HG03342 (cell line): ENCODE results near the gene SRA1.
A peak's percentile ranks its signal among the peaks of the same experiment; 100 is the strongest.

Experiments
- ATAC-seq: cut with Tn5 transposase; IDR thresholded peaks from one replicate; pipeline ENCODE4 v1.9.1; 2021; ENCODE audit warnings: mild to moderate bottlenecking, moderate library complexity; ENCODE audit not compliant: unreplicated experiment

The SRA1 gene

DNA sequence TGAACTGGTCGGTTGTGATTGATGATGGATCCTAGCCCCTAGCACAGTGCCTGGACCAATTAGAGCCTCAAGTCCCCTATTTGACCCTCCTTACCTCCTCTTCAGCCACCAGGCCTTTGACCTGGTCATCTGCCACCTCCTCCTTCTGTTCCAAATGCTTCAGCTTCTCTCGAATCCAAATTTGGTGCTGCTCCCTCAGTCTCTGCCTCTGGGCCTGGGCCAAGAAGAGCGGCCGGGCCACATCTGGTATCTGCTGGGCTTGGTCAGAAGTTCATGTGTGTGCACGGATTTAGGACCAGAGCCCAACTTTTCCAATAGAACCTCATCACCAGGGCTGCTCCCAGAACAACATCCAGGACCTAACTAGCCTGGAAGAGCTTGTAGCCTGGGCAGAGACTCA, 13.8 kb upstream of the SRA1 start:
- no peak for ATAC-seq

DNA sequence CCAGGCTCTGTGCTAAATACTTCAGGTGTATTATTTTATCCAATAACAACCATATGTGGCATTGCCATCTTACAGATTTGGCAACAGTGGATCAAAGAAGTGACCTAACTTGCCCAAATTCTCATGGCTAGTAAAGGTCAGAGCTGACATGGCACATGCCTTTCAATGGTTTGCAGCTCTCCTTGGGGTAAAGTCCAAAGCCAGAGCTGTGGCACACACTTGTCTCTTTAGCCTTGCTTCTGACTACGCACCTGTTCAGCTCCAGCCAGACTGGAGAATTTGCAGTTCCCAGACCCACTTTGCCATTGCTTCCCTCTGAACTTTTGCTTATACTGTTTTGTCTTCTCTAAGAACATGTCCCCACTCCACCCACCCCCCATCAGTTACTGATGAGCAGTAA, 13.2 kb upstream of the SRA1 start:
- no peak for ATAC-seq

DNA sequence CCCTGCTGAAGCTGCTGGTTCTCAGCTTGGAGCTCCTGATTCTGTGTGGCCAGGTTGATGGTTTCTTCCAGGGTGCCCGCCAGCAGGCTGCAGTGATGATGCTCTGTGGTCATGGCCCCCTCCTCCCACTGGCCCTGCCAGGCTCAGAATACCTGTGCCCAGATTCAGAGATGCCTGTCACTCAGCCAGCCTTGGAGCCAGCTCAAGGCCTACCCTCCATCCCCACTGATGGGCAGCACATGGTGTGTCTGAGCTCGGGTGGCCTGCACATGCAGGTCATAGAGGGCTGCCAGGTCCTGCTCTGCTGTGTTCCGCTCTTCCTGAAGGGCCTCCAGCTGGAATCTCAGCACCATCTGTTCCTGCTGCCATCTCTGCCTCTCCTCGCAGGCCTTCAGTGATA, 12.8 kb upstream of the SRA1 start:
- no peak for ATAC-seq

DNA sequence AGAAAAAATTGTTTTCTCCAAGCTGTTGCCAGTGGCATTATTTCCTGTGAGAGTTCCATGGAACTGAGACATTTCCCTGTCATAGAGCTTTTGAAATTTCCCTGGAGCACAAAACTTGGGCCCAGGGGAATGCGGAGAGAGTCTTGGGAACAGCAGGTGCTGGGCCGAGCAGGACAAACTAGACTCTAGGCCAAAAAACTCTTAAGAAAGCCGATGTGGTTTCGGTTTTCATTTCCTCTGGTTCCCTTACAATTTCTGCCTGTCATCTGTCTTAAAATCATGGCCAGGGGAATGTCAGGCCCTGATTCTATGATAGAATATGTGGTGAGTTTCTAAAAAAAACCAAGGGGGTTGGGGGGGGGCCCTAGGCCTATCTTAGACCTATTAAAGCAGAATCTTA, 11.9 kb upstream of the SRA1 start:
- ATAC-seq: peak; percentile 29

DNA sequence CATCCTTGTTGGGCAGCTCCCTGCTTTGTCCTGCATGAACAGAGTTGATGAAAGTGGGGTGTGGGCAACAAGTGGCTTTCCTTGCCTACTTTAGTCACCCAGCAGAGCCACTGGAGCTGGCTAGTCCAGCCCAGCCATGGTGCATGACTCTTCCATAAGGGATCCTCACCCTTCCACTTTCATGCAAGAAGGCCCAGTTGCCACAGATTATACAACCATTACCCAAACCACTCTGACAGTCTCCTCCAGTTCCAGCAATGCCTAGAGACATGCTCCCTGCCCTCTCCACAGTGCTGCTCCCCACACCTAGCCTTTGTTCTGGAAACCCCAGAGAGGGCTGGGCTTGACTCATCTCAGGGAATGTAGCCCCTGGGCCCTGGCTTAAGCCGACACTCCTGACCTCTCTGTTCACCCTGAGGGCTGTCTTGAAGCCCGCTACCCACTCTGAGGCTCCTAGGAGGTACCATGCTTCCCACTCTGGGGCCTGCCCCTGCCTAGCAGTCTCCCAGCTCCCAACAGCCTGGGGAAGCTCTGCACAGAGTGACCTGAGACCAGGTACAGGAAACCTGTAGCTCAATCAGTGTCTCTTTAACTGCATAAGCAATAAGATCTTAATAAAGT, 11.3 kb upstream of the SRA1 start:
- no peak for ATAC-seq

DNA sequence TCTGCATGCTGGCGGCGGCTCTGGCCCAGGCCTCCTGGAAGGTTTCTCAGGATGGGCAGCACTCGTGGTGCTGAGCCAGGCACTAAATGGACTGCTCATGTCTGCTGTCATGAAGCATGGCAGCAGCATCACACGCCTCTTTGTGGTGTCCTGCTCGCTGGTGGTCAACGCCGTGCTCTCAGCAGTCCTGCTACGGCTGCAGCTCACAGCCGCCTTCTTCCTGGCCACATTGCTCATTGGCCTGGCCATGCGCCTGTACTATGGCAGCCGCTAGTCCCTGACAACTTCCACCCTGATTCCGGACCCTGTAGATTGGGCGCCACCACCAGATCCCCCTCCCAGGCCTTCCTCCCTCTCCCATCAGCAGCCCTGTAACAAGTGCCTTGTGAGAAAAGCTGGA, 10.6 kb upstream of the SRA1 start:
- no peak for ATAC-seq

DNA sequence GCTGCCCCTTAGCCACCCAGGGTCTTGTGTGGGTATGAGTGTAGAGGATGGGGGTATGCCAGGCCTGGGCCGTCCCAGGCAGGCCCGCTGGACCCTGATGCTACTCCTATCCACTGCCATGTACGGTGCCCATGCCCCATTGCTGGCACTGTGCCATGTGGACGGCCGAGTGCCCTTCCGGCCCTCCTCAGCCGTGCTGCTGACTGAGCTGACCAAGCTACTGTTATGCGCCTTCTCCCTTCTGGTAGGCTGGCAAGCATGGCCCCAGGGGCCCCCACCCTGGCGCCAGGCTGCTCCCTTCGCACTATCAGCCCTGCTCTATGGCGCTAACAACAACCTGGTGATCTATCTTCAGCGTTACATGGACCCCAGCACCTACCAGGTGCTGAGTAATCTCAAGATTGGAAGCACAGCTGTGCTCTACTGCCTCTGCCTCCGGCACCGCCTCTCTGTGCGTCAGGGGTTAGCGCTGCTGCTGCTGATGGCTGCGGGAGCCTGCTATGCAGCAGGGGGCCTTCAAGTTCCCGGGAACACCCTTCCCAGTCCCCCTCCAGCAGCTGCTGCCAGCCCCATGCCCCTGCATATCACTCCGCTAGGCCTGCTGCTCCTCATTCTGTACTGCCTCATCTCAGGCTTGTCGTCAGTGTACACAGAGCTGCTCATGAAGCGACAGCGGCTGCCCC, 10.0 kb upstream of the SRA1 start:
- no peak for ATAC-seq

DNA sequence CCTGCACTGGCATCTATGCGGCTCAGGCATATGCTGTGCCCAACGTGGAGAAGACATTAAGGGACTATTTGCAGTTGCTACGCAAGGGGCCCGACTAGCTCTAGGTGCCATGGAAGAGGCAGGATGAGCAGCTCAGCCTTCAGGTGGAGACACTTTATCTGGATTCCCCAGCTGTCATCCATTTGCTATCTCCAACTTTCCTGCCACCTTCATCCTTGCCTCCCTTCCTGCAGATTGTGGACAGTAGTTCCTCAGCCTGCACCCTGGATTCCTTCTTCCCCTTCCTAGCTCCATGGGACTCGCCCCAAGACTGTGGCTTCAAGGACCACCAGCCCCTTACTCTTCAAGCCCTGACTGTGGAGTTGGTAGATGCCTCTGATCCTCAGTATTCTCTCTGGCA, 9.4 kb upstream of the SRA1 start:
- no peak for ATAC-seq

DNA sequence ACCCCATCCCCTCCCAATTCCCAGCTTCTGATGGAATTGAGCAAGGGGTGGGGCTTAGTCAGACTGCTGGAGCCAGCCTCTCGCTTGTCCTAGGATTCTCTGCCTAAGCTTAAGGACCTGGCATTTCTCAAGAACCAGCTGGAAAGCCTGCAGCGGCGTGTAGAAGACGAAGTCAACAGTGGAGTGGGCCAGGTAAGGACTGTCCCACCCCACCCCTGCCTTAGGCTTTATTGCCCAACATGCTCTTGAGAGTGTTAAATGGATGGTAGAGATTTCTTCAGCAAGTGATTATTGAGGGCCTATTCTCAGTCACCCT, 8.5 kb upstream of the SRA1 start:
- no peak for ATAC-seq

DNA sequence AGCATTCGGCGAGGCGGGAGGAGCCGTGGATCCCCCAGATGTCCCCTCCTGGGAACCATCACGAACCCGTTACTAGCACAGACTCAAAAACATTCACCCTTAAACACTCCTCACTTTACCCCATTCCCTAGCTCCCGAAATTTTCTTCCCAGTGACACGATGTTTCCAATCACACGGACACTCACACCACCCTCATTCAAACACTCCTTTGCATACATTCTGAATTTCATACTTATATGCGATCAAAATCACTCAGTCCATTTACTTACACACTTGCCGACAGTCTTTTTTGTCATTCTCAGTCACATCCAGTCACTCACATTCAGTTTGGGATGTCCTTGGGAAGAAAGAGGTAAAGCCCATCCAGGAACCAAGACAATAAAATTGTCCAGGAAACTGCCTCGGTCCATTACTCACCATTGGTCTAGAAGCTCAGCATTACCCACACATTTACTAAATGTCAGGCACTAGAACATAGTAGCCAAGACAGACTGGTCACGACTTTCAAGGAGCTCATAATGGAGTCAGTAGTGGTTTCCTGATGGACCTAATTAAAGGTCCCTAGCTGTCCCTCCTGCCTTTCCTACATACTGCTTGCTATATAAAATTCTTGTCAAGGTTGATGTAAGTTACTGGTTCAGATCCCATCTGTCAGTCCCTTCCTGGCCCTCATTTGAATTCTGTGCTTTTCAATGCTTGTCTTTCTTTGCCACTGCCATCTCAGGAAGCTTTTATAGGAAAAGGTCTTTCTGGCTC, 7.9 kb upstream of the SRA1 start:
- ATAC-seq: no peak

DNA sequence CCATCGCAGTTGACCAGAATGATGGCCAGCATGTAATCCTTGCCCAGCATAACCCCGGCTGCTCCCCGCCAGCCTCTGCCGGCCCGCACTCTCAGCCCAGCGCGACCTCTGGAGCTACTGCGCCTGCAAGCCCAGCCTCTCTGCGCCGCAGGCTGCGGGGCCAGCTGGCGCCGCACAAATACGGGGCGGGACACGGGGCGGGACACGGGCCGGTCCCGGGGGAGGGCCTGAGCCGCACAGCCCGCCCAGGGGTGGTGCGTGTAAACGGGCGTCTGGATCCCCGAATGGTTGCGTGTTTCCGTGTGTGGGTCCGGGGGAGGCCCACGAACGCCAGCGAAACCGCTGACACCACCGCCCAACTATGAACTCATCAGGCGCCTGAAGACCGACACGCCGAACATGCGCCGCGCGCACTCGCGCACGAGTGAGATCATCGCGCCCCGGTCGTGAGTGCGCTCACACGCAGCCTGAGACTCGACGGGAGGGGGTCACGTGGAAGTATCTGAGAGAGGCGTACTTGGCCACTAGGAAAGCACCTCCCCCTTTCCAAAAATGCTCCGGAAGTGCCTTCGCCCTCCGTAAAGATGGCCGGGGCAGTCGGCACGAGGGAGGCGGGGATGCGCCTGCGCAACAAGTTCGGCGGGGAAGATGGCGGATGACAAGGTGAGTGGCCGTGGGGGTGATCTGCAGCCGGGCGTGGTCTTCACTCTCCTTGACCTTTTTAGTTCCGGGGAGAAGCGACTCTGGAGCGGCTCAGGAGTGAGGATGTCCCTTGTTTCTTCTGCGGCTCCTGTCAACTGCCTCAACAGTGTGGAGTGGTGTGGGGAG, 7.1 kb upstream of the SRA1 start, which contains the start of the genes APBB3 and SLC35A4:
Gene APBB3, minus strand, starts transcription at position 403 of the 828 bp plus-strand sequence. Its CDS starts 353 bp downstream, at position 50.
Gene SLC35A4, plus strand, starts transcription at position 633 of the 828 bp plus-strand sequence. CDS start 2,342 bp downstream, outside the sequence.
- ATAC-seq: peak; percentile 87

DNA sequence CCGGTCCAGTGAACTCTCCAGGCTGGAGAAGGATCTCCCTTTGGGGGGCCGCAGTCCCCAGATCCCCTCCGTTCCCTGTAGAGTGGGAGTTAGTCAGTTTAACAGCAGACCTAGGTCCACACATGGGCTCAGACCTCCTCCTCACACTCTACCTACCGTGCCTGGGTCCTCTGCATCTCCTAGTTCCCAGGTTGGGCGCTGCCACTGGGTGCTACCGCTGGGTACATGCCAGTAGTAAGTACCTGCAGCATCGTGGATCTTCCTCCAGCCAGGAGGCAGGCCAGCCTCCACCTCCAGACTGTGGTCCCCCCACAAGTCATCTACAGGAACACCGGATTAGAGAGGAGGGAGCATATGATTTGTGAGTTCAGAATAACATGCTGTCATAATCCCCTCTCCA, 6.3 kb upstream of the SRA1 start:
- ATAC-seq: no peak

DNA sequence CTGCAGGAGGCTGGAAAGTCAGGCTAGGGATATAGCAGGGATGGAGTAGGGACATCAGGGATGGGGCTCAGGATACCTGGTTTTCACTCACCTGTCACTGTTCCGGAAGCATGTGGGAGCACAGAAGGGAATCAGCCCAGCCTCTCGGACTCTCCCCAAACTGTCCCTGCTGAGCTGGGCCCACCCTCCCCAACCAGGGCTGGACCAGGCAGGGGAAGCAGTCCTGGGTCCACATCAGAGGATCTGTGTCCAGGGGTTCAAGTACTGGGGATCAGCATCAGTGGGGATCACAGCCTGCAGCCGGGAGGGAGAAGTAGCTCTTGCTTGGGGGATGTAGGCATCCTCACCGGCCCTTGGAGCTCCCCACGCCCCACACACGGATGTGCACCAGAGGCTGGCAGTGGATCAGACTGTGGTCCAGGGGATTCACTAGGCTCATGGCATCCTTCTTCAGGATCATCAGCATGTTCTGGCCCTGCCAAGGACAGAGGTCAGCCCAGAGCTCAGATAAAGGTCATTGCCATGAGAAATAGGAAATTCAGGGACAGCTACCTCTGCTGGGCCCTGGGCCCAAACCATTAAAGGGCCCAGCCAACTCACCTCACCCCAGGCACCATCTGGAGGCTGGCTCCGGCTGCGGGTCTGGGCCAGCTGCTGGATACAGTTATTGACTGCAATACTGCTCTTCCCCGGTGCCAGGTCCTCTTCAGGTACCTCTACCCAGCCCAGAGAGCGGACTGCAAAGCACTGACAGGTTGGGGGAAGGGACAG, 4.7 kb upstream of the SRA1 start:
- ATAC-seq: no peak

DNA sequence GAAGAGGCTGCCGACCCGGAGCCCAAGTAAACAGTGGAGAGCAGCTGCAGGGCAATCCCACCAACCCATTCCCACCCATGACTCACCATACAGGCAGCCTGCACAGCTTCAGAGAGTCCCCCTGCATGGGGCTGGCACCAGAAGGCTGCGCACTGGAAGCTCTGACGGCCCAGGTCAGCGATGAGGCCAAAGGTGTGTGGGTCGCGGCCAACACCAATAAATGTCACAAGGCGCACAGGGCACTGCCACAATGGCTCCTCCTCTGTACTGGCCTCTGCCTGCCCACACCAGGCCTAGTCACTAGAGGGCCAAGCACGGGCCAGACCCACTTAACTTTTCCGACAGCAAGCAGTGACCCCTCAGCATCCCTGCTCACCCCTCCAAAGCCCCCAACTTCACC, 3.0 kb upstream of the SRA1 start:
- no peak for ATAC-seq

DNA sequence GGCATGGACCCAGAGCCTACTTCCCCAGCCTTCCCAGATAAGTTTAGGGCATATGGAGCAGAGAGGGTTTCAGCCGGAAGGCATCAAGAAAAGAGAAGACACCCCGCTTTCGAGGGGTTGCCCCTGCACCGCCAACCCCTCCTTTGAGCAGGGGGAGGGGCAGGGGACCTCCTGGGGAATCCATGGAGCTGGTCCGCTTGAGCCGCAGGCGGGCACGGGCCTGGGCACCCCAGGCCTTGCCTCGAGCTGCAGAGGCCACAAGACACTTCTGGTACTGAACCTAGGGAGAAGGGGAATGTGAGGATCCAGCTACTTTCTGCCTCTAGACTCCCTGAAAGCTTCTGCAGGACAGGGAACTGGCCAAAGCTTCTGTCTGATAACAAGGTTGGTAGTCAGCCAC, 1.3 kb upstream of the SRA1 start:
- no peak for ATAC-seq

DNA sequence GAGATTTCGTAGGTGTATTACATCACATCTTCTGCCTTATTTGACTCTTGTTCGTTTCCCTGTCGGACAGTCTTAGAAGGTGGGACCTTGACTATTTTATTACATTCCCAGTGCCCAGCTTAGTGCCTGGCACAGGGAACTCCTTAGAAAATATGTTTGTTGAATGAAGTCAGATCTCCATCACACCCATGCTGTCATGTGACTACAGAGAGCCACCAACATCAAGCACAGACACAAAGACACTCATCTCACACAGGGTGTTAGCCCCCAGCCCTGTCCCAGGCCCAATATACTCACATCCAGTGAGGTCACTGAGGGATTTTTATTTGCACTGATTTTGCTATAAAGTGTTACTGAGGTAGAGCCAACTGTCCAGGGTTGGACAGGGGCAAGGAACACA, 692 bp upstream of the SRA1 start:
- ATAC-seq: no peak

DNA sequence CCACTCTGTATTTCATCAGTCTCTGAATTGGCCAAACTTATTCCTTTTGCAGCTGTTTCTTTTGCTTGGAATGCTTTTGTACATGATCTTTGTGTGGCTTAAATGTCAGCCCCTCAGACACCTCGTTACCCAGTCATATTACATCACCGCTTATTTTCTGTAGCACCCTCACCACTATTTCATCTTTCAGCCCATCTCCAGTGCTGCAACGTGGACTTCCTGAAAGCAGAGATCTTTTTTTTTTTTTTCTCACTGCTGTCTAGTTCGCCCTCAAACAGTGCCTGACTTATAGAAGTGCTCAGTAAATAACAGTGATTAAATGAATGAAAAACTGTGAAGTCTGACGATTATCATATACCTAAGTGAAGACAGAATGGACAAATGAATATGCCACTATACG, 835 bp downstream of the SRA1 start:
- no peak for ATAC-seq

DNA sequence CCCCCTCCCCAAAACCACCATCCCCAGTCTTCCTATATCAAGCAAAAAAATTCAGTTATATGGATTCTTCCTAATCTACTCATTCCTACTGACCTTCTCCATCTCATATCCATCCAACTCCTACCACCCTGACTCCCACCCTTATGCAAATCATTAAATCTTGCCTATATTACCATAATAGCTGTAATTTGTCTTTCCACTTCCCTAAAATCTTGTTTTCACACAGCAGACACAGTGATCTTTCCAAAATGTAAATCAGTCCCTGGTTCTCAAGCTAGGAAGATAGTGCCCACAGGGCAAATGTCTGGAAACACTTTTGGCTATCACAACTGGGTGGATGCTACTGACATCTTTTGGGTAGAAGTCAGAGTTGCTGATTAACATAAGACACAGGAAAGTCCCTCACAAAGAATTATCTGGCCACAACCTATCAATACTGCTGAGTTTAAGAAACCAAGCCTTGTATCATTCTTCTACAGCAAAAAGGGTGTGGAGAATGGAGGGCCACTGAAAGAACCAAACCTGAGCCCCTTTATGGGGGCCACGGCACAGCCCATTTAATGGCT, 1.4 kb downstream of the SRA1 start:
- no peak for ATAC-seq

DNA sequence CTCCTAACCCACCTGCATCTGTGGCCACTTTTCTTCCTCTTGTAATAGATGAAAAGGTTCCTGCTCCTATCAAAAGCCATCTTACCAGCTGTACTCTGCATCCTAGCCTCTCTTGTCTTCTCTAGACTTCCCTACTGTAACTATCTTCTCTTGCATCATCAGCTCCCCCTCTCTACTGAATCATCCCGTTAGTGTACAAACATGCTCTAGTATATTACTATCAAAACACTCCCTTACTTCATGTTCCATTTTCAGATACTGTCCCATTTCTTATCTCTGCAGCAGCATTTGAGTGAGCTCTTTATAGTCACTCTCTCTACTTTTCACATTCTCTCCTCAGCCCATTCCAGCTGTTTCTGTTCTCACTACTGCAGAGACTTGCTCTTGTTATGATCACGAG, 2.8 kb downstream of the SRA1 start:
- no peak for ATAC-seq

DNA sequence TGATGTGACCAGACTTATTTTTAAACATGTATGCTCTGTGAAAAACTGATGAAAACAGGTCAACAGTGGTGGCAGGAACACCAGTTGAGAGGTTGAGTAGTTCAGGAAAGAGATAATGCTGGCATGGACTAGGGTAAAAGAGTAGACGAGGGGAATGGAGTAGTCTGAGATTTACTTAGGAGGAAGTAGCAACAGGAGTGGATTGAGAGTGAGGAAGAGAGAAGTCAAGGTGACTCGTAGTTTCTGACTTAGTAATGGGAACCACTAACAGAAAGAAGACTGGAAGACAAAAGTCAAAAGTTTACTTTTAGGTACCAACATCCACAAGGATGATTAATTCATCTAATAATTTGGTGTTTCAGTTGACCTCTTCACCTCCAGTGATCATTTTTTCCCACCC, 3.6 kb downstream of the SRA1 start:
- ATAC-seq: no peak
